HG03139 (cell line): ENCODE measurements around the gene RNF8.
"Not testable (repeated sequence)": the region's sequence is repeated elsewhere in the genome, so short reads cannot be mapped to it uniquely, and the experiment has no call there.

Experiments
- ATAC-seq: cut with Tn5 transposase; IDR thresholded peaks from one replicate; pipeline ENCODE4 v1.9.1; 2021; ENCODE audit not compliant: unreplicated experiment

Gene RNF8

GRCh38 chr6:37321101-37321500 lies 32.7 kb upstream of the RNF8 start:
- ATAC-seq, result no peak

GRCh38 chr6:37321516-37322415 lies 32.0 kb upstream of the RNF8 start:
- ATAC-seq, result no peak

- ATAC-seq, result no peak
These were observed 30.2 kb upstream of the RNF8 start for GRCh38 chr6:37323580-37323979.

GRCh38 chr6:37324131-37325033 lies 29.4 kb upstream of the RNF8 start:
- no peak for ATAC-seq

GRCh38 chr6:37330345-37330744 lies 23.4 kb upstream of the RNF8 start:
- ATAC-seq, result not testable (repeated sequence)

- no peak for ATAC-seq
These were observed 22.7 kb upstream of the RNF8 start for GRCh38 chr6:37331047-37331446.

GRCh38 chr6:37332894-37333293 lies 20.9 kb upstream of the RNF8 start:
- ATAC-seq, result no peak

- ATAC-seq, result no peak
These were observed 19.7 kb upstream of the RNF8 start for GRCh38 chr6:37334047-37334446.

GRCh38 chr6:37338317-37338716 lies 15.5 kb upstream of the RNF8 start:
- ATAC-seq, result not testable (repeated sequence)

GRCh38 chr6:37338745-37339255 lies 15.0 kb upstream of the RNF8 start:
- no peak for ATAC-seq

- no peak for ATAC-seq
These were observed 13.8 kb upstream of the RNF8 start for GRCh38 chr6:37339741-37340638.

GRCh38 chr6:37340639-37340943 lies 13.2 kb upstream of the RNF8 start:
- ATAC-seq, result no peak

GRCh38 chr6:37343248-37343647 lies 10.5 kb upstream of the RNF8 start:
- no peak for ATAC-seq

GRCh38 chr6:37344308-37344707 lies 9.5 kb upstream of the RNF8 start:
- ATAC-seq, result no peak

- ATAC-seq, result not testable (repeated sequence)
These were observed 8.0 kb upstream of the RNF8 start for GRCh38 chr6:37345804-37346203.

- no peak for ATAC-seq
These were observed 6.6 kb upstream of the RNF8 start for GRCh38 chr6:37347177-37347576.

- ATAC-seq, result no peak
These were observed 6.1 kb upstream of the RNF8 start for GRCh38 chr6:37347670-37348111.

GRCh38 chr6:37351027-37351426 lies 2.8 kb upstream of the RNF8 start:
- no peak for ATAC-seq

GRCh38 chr6:37352384-37352783 lies 1.4 kb upstream of the RNF8 start:
- no peak for ATAC-seq

GRCh38 chr6:37354526-37355384 lies 972 bp downstream of the RNF8 start:
- no peak for ATAC-seq
